ENCODE measurements around the gene SPNS2.

The SPNS2 gene

GRCh38 chr17:4542726-4543191, 44.1 kb downstream of the SPNS2 start:
- no peak for TF ChIP-seq SNAI2 (CRISPR knock-in tag; IDR thresholded peaks at IDR 0.05)
- no peak for TF ChIP-seq ZNF8 (CRISPR knock-in tag; IDR thresholded peaks at IDR 0.05)
- no peak for ATAC-seq

- no peak for TF ChIP-seq RARB (CRISPR knock-in tag; IDR thresholded peaks at IDR 0.05)
- TF ChIP-seq TSHZ2 (CRISPR knock-in tag; IDR thresholded peaks at IDR 0.05): no peak
- no peak for TF ChIP-seq SNAI2 (CRISPR knock-in tag; IDR thresholded peaks at IDR 0.05)
- TF ChIP-seq ZNF8 (CRISPR knock-in tag; IDR thresholded peaks at IDR 0.05): no peak
- no peak for TF ChIP-seq ZNF565 (CRISPR knock-in tag; conservative IDR thresholded peaks at IDR 0.05; ENCODE audit: low read depth)
- TF ChIP-seq ISL1 (CRISPR knock-in tag; IDR thresholded peaks at IDR 0.05): no peak
- no peak for TF ChIP-seq CSDC2 (CRISPR knock-in tag; IDR thresholded peaks at IDR 0.05)
- no peak for TF ChIP-seq ARNTL (CRISPR knock-in tag; IDR thresholded peaks at IDR 0.05; ENCODE audit: borderline replicate concordance, low read depth)
- no peak for TF ChIP-seq TCF4 (CRISPR knock-in tag; IDR thresholded peaks at IDR 0.05; ENCODE audit: borderline replicate concordance)
- TF ChIP-seq TOX (CRISPR knock-in tag; IDR thresholded peaks at IDR 0.05; ENCODE audit: borderline replicate concordance): no peak
- TF ChIP-seq ZNF70 (CRISPR knock-in tag; IDR thresholded peaks at IDR 0.05): no peak
- TF ChIP-seq PPARA (CRISPR knock-in tag; IDR thresholded peaks at IDR 0.05; ENCODE audit: borderline replicate concordance): no peak
- ATAC-seq: no peak
Measured at GRCh38 chr17:4543557-4544026, 44.9 kb downstream of the SPNS2 start.

- ATAC-seq: no peak
- TF ChIP-seq TOX (CRISPR knock-in tag; IDR thresholded peaks at IDR 0.05; ENCODE audit: borderline replicate concordance): no peak
Measured at GRCh38 chr17:4544135-4544950, 45.7 kb downstream of the SPNS2 start.

- no peak for ATAC-seq
- TF ChIP-seq ZFP30 (CRISPR knock-in tag; IDR thresholded peaks at IDR 0.05) (no peak), TSHZ2 (CRISPR knock-in tag; IDR thresholded peaks at IDR 0.05) (no peak), TCF4 (CRISPR knock-in tag; IDR thresholded peaks at IDR 0.05; ENCODE audit: borderline replicate concordance) (no peak), RARB (CRISPR knock-in tag; IDR thresholded peaks at IDR 0.05) (no peak), OSR1 (CRISPR knock-in tag; IDR thresholded peaks at IDR 0.05) (no peak), PPARA (CRISPR knock-in tag; IDR thresholded peaks at IDR 0.05; ENCODE audit: borderline replicate concordance) (no peak), ZC3H10 (CRISPR knock-in tag; IDR thresholded peaks at IDR 0.05) (no peak), ARNTL (CRISPR knock-in tag; IDR thresholded peaks at IDR 0.05; ENCODE audit: borderline replicate concordance, low read depth) (no peak), ZNF8 (CRISPR knock-in tag; IDR thresholded peaks at IDR 0.05) (no peak), ISL1 (CRISPR knock-in tag; IDR thresholded peaks at IDR 0.05) (no peak), ZNF70 (CRISPR knock-in tag; IDR thresholded peaks at IDR 0.05) (no peak)
Measured at GRCh38 chr17:4544951-4545216, 46.2 kb downstream of the SPNS2 start.

- ATAC-seq: no peak
- no peak for TF ChIP-seq PATZ1 (CRISPR knock-in tag; IDR thresholded peaks at IDR 0.05; ENCODE audit: borderline replicate concordance)
- TF ChIP-seq ZC3H10 (CRISPR knock-in tag; IDR thresholded peaks at IDR 0.05): no peak
- TF ChIP-seq CSDC2 (CRISPR knock-in tag; IDR thresholded peaks at IDR 0.05): no peak
- no peak for TF ChIP-seq ZFP30 (CRISPR knock-in tag; IDR thresholded peaks at IDR 0.05)
- no peak for TF ChIP-seq ZNF8 (CRISPR knock-in tag; IDR thresholded peaks at IDR 0.05)
- TF ChIP-seq PPARA (CRISPR knock-in tag; IDR thresholded peaks at IDR 0.05; ENCODE audit: borderline replicate concordance): no peak
- TF ChIP-seq ESRRG (CRISPR knock-in tag; IDR thresholded peaks at IDR 0.05): no peak
- TF ChIP-seq CSRNP3 (CRISPR knock-in tag; IDR thresholded peaks at IDR 0.05): no peak
- TF ChIP-seq BACH2 (CRISPR knock-in tag; IDR thresholded peaks at IDR 0.05; ENCODE audit: borderline replicate concordance): no peak
- TF ChIP-seq ARNTL (CRISPR knock-in tag; IDR thresholded peaks at IDR 0.05; ENCODE audit: borderline replicate concordance, low read depth): no peak
- no peak for TF ChIP-seq ZNF70 (CRISPR knock-in tag; IDR thresholded peaks at IDR 0.05)
Measured at GRCh38 chr17:4545217-4545951, 46.7 kb downstream of the SPNS2 start.
